PC-3 (cell line): ENCODE data around the gene DCLK1.

Experiments used
- CTCF ChIP-seq: fragments of 300-600 bp; sonication (generic); conservative IDR thresholded peaks from 2 replicates; pipeline ENCODE4 v1.5.1; 2017; ENCODE audit warnings: antibody characterized with exemption, low read depth, mild to moderate bottlenecking, low read length
- EZH2 ChIP-seq: fragments of 300-600 bp; sonication (generic); IDR thresholded peaks from one replicate; pipeline ENCODE4 v1.6.1; 2017; ENCODE audit warnings: antibody characterized with exemption, mild to moderate bottlenecking, low read length; ENCODE audit not compliant: unreplicated experiment
- EZH2phosphoT487 ChIP-seq: fragments of 300-600 bp; sonication (generic); IDR thresholded peaks from 2 replicates; pipeline ENCODE4 v1.6.1; 2018; ENCODE audit warnings: mild to moderate bottlenecking, antibody characterized with exemption, low read length, borderline replicate concordance

GRCh38 chr13:36130552-36131221 lies 495 bp downstream of the DCLK1 start:
- TF ChIP-seq EZH2 = no peak
- TF ChIP-seq CTCF = no peak
- TF ChIP-seq EZH2phosphoT487 = no peak
